ENCODE results near the gene MFAP5.

The MFAP5 gene, protein sequence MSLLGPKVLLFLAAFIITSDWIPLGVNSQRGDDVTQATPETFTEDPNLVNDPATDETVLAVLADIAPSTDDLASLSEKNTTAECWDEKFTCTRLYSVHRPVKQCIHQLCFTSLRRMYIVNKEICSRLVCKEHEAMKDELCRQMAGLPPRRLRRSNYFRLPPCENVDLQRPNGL

GRCh38 chr12:8662593-8662992 is at the start of gene MFAP5:
Gene MFAP5 (minus strand): TSS chr12:8662826. CDS start chr12:8662104, 722 bp downstream.
- DNase-seq = no peak

DNA sequence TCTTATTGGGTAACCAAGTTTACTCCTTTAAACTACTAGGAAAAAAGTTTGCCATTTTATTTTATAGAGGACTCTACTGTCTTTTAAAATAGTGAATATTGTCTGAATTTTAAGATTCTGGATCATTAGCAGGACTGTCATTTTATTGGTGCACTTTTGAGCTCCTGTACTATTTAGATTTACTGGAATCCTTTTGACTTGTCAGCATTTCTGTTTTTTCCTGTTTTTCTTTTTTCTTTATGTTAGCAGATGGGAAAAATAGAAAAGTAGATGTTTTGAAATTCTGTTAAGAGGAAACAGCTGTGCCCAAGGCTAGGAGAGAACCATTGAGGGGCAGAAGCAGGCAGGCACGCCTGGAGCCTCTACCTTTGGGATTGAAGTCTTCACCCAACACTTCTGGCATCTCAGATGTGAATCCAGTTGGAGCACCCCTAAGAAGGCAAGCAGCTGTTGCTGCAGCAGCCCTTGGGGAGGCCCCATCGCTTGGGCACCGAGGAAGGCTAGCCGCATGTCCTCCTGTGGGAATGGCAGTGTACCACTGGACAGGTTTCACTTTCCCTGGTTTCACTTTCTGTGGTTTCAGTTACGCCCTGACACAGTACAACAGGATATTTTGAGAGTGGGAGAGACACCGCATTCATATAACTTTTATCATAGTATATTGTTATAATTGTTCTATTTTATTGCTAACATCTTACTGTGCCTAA is 46.7 kb upstream of the MFAP5 start:
- peak; percentile 69 for DNase-seq

DNA sequence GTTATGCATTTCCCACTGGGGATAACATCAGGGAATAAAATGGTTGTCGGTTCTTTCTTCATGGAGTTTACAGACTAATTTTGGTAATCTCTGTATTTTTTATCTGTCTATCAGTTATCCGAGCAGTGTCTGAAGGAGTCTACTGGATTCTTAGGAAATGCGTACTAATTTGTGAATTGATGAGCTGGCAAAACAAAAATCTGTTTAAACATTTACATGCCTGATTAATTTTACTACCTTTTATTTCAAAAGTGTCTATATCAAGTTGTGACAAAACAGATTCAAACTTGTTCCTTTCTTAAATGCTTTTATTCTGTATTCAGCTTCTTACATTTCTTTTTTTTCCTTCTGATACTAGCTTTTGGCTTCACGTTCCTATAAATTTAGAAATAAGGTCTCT is 39.5 kb upstream of the MFAP5 start:
- DNase-seq = no peak

- DNase-seq = no peak
Observed at GRCh38 chr12:8701046-8701660, 38.5 kb upstream of the MFAP5 start.

DNA sequence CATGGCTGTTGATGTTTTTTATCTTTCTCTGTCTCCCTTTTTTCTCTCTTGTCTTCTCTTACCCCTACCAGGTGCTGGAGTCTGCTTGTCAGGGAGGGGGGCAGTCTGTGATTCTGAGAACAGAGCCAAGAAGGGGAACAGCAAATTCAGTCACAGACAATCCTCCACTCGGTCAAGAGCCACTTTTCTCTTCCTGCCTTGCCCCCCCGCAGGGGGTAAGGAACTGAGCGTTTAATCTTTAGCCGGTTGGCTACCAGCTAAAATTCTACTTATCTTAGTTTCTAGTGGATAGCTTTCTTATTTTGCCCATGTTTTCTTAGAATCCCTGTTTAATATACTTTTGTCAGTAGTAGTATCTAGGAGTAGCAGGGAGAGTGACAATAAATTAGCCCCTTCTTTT is 37.1 kb upstream of the MFAP5 start:
- no peak for DNase-seq

GRCh38 chr12:8698879-8699278 is 36.3 kb upstream of the MFAP5 start:
- DNase-seq = no peak

- peak; percentile 89 for DNase-seq
Observed at GRCh38 chr12:8698132-8698851, 35.7 kb upstream of the MFAP5 start.

DNA sequence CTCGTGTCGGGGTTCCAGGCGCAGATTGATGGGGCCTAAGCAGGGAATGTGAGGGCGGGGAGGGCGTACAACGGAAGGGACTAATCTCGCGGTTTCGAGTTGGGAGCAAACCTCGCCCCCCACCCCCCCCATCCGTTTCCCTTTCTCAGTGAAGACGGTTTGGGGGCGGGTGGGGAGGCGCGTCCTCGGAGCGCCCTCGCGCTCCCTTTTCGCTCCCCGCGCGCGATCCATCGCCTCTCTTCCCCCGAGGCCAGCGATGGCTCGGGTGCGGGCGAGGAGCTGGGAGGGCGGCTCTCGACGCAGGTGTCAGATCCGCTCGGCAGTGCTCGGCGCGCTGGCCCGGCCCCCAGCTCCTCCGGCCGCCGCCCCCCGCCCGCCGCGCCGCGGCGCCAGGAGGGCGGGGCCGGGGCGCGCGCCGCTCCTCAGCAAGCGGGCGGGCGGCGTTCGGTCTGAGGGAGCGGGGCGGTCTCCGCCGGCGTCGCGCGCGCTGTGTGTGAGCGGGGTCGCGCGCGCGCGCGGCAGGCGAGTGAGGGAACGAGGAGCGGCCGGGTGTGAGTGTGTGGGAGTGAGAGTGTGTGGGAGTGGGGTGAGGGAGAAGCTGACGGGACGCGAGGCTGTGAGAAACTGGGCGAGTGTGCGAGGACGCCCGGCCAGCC is 35.0 kb upstream of the MFAP5 start, which contains the start of gene RIMKLB:
TSS of gene RIMKLB (plus strand) at position 516 of the 656 bp plus-strand sequence. CDS start 15,876 bp downstream, outside the sequence.
- DNase-seq = peak; percentile 98

DNA sequence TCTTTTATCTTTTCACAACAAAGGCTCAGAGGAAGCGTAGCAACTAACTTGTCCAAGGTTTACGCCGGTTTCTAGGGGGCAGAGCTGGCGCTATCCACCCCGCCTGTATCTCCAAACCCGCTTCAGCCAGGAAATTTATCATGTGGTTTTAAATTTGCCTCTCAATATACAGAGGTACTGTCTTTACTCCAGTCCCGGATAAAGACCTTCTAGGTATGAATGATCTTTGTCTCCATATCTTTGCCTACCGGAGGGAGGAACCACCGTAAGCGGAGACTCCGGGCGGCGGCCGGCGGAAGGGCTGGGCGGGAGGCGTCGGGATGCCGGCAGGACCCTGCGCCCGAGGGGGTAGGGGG is 34.5 kb upstream of the MFAP5 start:
- peak; percentile 89 for DNase-seq

DNA sequence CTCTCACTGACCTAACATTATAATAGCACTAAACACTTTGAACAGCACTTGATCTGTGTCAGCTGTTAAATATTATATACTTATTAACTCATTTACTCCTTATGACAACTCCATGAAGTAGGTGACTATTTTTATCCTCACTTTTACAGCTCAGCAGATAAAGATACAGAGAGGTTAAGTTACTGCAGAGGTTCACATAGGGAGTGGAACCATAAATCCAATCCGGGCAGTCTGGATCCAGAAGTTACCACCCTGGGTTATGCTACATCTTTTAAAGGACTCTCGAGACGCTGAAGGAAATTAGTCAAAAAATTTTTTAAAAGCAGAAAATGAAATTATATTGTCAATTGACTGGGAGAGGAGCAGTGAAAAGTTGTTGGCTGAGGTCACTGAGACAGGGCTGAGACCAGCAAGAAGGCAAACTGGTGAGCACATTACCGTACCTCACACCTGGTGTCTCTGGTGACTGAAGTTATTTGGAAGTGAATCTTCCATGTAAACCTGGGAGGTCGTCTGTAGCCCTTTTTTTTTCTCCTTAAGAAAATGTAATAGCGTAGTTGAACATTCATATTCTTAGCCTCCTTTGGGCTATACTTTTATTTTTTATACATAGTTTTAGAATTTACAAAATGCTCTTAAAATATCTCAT is 33.9 kb upstream of the MFAP5 start:
- peak; percentile 70 for DNase-seq

GRCh38 chr12:8695116-8695515 is 32.5 kb upstream of the MFAP5 start:
- no peak for DNase-seq

DNA sequence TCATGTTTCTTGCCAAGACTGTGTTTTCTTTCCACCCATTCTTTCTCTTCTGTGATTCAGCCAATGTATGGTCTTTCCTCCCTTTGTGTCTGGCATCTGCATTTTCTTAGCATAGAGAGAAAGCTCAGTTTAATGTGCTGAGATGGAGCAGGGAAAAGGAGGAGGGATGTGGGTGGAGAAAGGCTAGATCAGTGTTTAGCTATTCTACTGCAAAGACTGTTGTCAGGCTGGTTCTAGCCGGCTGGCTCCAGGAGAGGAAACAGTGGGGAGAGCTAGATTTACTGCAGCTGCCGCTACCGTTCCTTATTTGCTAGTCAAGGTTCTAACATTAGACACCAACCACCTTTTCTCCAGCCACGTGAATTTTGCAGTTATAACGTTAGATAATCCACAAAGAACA is 29.9 kb upstream of the MFAP5 start:
- peak; percentile 96 for DNase-seq

DNA sequence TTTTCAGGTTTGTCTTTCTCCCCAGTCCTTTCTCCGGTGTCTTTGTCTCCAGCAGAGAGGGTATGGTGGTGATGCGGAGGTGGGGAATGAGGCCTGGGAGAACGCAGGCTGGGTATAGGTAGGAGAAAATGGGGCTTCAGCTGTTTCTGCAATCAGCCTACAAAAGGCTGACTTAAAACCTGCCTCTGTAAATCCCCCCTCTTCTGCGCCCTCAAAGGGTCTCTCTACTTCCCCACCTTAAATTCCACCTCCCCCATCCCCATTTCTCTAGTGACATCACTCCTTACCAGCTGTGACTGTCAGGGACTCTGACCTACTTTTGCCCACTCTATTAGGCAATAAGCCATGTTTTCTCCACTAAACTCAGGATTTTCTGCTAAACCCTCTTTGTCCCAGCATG is 27.1 kb upstream of the MFAP5 start:
- DNase-seq = no peak

DNA sequence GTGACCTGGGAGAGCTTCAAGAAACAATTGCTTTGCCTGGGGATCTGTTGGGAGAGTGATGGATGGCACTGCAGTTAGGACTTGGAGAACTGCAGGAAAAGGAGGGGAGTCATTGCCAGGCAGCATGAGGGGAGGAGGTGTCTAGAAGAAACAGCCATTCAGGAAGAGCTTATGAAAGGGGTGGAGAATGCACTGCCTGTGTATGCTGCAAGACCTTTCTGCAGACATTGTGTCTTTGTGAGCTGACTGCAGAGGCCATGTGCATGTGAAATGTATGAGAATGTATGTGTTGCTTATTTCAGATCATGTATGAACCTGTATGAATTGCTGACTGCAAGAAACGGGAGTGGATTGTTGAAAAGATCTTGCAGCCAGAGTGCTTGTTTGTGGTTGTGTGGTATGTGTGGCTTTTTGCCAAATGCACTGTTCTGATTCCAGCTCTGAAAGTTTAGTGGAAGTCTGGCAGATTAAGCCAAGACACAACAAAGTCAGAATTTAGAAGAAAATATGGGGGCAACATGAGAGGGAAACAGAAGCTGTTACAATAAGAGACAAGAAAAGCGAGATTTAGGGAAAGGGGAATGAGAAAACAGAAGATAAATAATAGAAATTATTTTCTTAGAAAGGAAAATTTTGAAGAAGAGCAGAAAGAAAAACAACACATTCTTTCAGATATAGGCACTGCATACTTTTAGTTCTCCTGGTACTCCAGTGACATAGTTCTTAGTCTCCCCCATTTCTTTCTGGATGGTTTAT is 25.4 kb upstream of the MFAP5 start:
- DNase-seq = peak; percentile 68

GRCh38 chr12:8685051-8685450 is 22.4 kb upstream of the MFAP5 start:
- DNase-seq = no peak

- DNase-seq = peak; percentile 92
Observed at GRCh38 chr12:8681129-8681884, 18.7 kb upstream of the MFAP5 start.

- DNase-seq = no peak
Observed at GRCh38 chr12:8680533-8680932, 17.9 kb upstream of the MFAP5 start.

- no peak for DNase-seq
Observed at GRCh38 chr12:8678661-8679111, 16.1 kb upstream of the MFAP5 start.

- DNase-seq = no peak
Observed at GRCh38 chr12:8677362-8677761, 14.7 kb upstream of the MFAP5 start.

DNA sequence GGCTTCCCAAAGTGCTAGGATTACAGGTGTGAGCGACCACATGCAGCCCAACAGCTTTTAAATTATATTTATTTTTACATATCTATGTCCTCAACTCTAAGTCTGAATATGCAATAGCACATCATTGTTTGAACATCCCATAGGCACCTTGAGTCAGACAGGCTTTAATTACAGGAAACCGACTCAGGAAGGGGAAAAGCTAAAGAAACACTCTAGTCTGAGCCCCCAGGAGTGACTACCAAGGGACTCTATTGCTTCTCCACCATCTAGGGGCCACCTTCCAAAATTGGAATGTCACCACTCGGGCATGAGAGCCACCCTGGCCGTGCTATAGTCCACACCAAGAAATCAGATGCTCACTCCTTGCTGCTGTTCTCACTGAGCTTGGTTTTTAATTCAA is 14.0 kb upstream of the MFAP5 start:
- DNase-seq = no peak

DNA sequence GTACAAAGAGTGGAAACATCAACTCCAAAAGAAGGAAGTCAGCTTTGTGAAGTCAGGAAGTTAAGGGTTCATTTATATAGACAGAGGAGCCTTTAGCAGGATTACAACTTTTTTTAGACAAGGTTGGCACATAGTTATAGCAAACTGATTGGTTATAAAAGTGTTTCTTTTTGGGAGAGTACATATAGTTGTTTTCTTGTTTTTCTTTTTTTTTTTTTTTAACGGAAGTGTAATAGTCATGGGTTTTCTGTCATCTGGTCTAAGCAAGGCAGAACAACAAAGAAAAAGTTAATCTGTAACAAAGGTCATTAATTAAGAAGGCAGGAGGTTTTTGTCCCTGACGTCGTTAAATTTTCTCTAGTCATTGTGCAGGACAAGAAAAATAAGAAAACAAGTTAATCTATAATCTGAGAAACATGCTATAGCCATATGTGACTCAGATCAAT is 13.0 kb upstream of the MFAP5 start:
- DNase-seq = no peak
